GM18951 (cell line): ENCODE measurements around the gene SLC18A2.
"Not testable (repeated sequence)": the region's sequence is repeated elsewhere in the genome, so short reads cannot be mapped to it uniquely, and the experiment has no call there.

ENCODE experiments used
- POLR2A ChIP-seq: IDR thresholded peaks from 4 replicates; pipeline ENCODE4 v1.6.1; 2011; ENCODE audit warnings: mild to moderate bottlenecking; ENCODE audit not compliant: insufficient read length, insufficient read depth; ENCODE audit errors: extremely low read depth
- in situ Hi-C: fragments of 300-500 bp; cut with MboI; formaldehyde crosslinking; loops from one replicate; pipeline ENCODE4 v1.12.0; 2022; ENCODE audit warnings: low sequenced_read_pairs, mixed read lengths, inconsistent platforms; ENCODE audit not compliant: unreplicated experiment

Gene SLC18A2

DNA sequence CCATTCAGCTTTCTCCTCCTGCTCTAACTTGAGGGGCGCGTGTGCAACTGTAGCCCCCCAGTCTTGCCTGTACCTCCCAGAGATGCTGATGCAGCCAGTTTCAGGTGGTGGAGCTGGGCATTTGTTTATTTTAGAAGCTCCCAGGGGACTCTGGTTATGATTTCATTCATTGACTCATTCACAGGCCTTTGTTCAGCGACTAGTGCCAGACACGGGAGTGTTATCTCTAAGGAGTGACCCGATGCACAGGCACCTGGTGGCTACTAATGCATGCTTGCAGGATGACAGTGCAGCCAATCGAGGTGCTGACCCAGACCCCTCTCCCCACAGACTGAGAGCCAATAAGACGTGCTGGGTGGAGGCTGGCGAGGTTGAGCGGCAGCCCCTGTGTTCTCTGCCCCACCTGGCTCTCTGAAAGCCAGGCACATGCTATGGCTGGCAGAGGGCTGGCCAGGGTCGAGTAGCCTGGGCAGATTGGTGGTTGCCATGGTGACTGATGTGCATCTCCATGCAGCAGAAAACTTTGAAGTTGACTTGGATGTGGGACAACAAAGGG lies 19.7 kb upstream of the SLC18A2 start:
- in situ Hi-C loops = loop anchor here (10.0 to 25.0 kb wide), 2 partner anchors 94 to 241 kb away; no protein-coding TSS in a partner anchor
- TF ChIP-seq POLR2A = no peak

DNA sequence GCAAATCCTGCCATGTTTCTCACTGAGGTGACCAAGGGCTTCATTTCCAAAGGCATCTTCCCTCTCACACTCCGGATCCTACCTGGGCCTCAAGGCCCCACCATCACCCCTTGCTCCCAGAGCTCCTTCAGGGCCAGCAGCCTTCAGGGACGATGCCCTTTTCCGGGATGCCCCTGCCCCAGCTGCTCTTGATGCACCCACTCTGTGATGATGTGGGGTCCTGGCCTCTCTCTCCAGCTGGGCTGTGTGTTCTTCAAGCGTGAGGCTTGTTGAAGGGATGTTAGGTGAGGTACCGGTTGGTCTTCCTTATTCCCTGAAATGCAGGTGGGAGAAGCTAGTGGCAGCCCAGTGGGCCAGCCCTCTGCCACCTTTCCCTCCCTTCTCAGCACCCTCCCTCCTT lies 18.4 kb upstream of the SLC18A2 start:
- no peak for TF ChIP-seq POLR2A
- in situ Hi-C loops = loop anchor here (10.0 to 25.0 kb wide), 2 partner anchors 92 to 240 kb away; no protein-coding TSS in a partner anchor

DNA sequence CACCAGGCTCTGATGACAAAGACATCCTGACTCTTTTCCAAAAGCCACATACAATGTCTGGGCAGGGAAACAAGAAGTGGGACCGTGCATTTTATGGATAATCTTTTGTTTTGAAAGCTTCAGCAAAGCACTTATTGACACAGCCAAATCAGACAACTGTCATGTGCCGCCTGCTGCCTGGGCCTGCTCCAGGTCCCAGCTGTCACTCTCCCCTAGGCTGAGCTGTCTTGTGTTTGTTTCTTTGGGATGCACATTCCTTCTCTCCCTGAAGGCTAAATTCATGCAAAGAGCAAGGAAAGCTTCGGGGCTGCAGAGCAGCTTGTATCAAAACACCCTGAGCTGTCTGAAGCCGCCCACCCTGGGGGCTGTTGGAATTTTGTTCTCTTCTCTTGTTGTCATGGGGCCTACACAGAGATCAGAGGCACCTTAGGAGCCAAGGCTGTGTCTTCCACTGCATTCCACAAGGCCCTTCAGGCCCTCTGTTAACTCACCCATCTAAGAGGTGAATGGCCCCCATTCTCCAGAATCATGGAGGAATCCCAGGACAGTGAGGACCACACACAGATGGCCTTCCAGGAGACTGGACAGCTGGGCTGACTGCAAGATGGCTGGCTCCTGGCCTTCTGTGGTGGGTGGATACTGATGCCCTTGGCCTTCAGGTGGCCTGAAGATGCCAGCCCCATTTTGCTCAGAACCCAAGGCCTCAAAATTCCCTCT lies 17.8 kb upstream of the SLC18A2 start:
- in situ Hi-C loops = loop anchor here (10.0 to 25.0 kb wide), 2 partner anchors 92 to 239 kb away; no protein-coding TSS in a partner anchor
- no peak for TF ChIP-seq POLR2A

DNA sequence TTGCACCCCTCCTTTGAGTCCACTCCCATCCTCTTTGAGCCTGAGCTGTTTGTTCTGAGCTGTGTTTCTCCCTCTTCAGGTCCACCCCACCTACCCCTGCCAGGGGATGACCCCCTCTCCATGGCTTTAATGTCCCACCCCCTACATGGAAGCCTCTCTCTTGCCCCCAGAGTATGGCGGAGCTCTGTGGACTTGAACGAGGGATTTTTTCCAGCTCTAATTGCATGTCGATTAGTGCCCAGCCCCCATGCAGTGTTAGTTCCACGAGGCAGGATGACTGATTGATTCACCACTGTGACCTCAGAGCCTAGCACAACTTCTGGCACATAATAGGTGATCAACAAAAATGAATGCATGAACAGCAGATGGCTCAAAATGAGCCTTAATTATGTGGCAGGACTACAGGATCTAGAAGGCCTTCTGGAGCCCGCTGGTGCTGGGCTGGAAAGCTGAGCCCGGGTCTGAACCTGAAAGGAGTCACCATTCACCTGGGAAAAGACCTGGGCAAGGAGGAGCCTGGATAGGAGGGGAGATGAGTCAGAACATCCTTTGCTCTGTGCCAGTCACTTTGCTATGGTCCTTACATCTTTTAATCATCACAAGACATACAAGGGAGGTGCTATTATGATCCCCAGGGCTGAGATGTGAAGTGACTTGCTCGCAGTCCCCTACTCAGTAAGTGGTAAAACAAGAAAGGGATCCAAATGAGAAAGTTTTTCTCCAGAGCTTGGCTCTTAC lies 17.1 kb upstream of the SLC18A2 start:
- no peak for TF ChIP-seq POLR2A
- in situ Hi-C loops = loop anchor here (10.0 to 25.0 kb wide), 2 partner anchors 91 to 238 kb away; no protein-coding TSS in a partner anchor

DNA sequence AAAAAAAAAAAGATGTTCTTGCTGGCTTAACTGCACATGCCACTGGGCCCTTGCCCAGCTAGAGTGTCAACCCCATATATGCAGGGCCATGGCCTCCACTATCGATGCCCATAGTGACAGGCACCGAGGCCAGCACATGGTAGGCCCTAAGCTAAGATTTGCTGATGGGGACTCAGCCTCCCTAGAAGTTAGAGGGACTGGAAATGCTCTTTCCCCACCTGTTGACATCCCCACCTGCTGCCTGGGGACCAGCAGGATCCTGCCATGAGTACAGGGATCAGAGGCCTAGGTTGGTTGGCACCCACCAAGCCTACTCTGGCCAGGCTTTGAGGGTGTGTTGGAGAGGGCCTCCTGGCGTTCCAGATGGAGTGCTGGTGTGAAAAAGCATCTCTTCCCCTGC lies 16.0 kb upstream of the SLC18A2 start:
- TF ChIP-seq POLR2A = no peak
- in situ Hi-C loops = loop anchor here (10.0 to 25.0 kb wide), 2 partner anchors 90 to 237 kb away; no protein-coding TSS in a partner anchor

DNA sequence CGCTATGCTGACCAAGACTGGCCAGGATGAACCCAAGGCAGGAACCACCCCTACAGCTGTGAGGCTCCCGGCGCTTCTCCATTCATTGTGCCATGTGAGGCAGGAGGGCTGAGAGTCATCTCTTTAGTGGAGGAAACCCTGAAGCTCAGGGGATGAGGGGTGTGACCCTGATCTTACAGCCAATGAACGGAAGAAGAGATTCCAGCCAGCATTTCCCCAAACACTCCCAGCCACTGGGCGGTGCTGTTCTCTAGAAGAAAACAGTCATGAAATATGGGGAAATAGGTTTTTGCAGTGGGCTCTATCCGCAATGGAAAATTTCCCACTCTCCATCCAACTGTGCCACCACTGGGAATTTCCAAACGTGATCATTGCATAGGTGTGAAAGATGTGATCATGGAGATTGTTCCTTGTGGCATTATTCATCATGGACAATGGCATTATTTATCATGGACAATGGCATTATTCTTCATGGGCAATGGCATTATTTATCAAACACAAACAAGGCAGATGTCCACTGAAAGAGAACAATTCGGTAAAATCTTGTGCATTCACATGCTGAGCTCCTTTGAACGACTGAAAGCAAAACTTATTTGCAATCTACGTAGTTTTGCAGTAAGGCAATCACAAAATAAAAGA lies 14.0 kb upstream of the SLC18A2 start:
- in situ Hi-C loops = loop anchor here (10.0 kb wide), 1 partner anchor 88 kb away; no protein-coding TSS in a partner anchor
- TF ChIP-seq POLR2A = no peak

DNA sequence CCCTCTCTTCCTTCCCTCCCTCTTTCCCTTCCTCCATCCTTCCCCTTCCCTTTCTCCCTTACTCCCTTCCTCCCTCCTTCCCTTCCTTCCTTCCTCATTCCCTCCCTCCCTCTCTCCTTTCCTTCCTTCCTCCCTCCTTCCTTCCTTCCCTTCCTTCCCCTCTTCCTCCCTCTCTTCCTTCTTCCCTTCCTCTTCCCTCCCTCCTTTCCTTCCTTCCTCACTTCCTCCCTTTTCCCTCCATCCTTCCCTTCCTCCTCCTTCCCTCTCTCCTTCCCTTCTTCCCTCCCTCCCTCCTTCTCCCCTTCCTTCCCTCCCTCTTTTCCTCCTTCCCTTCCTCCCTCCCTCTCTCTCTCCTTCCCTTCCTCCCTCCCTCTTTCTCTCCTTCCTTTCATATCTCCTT lies 12.7 kb upstream of the SLC18A2 start:
- in situ Hi-C loops = loop anchor here (10.0 kb wide), 1 partner anchor 87 kb away; no protein-coding TSS in a partner anchor
- no peak for TF ChIP-seq POLR2A

DNA sequence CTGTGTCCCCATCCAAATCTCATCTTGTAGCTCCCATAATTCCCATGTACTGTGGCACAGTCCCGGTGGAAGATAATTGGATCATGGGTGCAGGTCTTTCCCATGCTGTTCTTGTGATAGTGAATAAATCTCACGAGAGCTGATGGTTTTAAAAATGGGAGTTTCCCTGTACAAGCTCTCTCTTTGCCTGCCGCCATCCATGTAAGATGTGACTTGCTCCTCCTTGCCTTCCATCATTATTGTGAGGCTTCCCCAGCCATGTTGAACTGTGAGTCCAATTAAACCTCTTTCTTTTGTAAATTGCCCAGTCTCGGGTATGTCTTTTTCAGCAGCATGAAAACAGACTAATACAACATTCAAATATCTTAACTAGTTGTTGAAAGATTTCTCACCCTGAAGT lies 10.8 kb upstream of the SLC18A2 start:
- in situ Hi-C loops = not testable (repeated sequence)

DNA sequence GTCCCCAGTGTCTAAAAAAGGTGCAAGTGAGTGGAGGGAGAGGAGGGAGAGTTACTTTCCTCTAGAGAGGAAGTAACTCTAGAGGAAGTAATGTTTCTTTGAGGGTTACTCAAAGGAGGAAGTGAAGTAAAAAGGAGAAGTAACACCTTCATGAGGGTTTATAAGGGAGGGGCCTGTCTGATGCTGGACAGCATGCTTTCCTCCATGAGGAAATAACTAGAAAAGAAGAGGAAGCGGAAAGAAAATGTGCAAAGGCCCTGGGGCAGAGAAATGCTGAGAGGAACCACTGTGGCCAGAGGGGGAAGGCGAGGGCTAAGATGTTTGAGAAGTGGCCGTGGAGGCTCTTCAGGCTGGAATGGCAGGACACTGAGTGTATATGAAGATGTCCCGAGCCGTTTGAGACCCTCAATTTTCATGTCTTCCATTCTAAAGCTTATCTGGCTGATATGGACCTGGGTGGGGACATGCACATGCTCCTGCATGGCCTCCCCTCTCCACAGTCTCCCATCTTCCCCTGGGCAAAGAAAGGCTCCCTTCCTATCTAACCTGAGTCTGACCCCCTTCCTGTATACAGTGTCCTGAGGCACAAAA lies 3.4 kb upstream of the SLC18A2 start:
- in situ Hi-C loops = no loop called here
- no peak for TF ChIP-seq POLR2A

DNA sequence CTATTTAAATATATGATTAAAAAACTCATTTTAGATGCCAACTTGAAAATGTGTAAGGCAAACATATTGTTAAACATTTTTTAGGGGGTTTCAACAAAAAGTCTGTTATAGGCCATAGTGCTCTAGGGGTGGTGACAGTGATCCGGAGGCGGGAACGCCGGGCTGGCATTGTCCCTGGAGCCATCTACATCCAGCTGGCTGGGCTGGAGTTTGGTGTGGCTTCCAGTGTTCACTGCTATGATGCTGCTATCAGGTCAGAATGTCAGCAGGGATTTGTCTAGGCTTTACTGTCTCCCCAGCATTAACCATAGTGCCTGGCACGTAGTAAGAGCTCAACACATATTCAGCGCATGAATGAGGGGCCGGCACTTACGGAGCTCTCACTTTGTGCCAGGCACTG lies 1.9 kb upstream of the SLC18A2 start:
- no peak for TF ChIP-seq POLR2A
- in situ Hi-C loops = no loop called here

DNA sequence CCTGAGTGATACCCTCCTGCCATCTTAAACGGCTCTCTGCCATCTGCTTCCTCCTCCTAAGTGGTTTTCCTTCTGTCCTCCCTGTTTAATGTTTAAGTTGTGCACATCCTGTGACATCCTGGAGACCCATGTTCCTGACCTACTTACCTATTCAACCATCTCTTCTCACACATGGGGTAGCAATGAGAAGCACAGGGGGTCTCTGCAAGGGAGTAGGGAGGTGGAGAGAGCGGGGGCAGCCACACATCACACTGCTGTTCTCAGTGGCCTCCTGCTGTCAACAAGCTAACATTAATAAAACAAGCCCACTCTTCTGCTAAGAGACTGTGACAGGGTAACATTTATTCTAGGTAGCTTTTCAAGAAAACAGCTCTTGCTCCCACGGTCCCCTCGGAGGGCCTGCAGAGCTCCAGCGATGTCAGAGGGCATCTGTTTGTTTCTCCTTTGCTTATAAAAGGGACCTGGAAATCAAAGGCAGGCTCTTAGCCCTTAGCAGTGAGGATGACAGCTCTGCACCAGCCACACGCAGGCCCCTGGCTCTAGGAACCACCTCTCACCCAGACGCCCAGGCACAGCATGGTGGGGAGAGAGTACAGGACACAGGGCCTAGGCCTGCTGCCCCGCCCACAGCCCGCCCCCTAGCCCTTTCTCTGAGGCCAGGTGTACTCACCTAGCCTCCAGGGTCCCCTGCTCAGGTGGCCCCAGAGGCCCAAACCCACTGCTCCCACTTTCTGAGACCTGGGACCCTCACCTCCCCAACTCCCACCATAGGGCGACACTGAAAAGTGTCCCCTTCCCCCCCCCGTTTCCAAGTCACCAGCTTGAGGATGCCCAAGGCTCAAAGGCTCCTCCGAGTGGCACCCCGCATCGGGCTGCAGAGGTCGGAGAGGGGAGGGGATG lies 943 bp upstream of the SLC18A2 start:
- in situ Hi-C loops = no loop called here
- TF ChIP-seq POLR2A = no peak
